IMR-90 (cell line): ENCODE data around the gene RMND5A. TPM values are rescaled to one million over a fixed set of nuclear protein-coding genes. Genes with fewer than 3 reads are reported as not detected.

ENCODE experiments used
- ATAC-seq: fragments of 200-7000 bp; cut with Tn5 transposase; 2 replicates; pipeline ENCODE4 v1.9.1; 2020; ENCODE audit warnings: low read depth, mild to moderate bottlenecking, moderate library complexity
- BruUV-seq: library from RNA; stranded (reverse); fragments of 400-500 nt; replicated peaks from 2 replicates; lab custom pipeline; 2021; lab: Mats Ljungman, UMichigan
- CTCF ChIA-PET: fragments of 300-600 bp; formaldehyde crosslinking; extraction: SDS; loops from one replicate; lab custom pipeline; 2021; ENCODE audit warnings: antibody characterized with exemption; lab: Yijun Ruan, JAX
- POLR2A ChIA-PET: fragments of 300-600 bp; sonication (Branson Sonifier 250); formaldehyde crosslinking; loops from one replicate; lab custom pipeline; 2022; ENCODE audit warnings: antibody characterized with exemption; ENCODE audit not compliant: unreplicated experiment; lab: Charles Lee
- DNase-seq: peaks from one replicate; pipeline ENCODE4 v3.0.0; 2013
- H2AFZ ChIP-seq: replicated peaks from 2 replicates; pipeline ENCODE3; 2013; ENCODE audit warnings: low read length, mild to moderate bottlenecking; ENCODE audit not compliant: poor library complexity
- H2AK5ac ChIP-seq: 2 replicates; pipeline ENCODE4 v1.6.1; 2013; ENCODE audit warnings: low read depth, low read length, inconsistent platforms
- H2AK9ac ChIP-seq: replicated peaks from 2 replicates; pipeline ENCODE3; 2013; ENCODE audit warnings: mild to moderate bottlenecking, low read depth, low read length, moderate library complexity; ENCODE audit not compliant: poor library complexity
- H2BK120ac ChIP-seq: 2 replicates; pipeline ENCODE4 v1.6.1; 2013; ENCODE audit warnings: low read depth, low read length, inconsistent platforms
- H2BK15ac ChIP-seq: 3 replicates; pipeline ENCODE4 v1.6.1; 2013; ENCODE audit warnings: low read depth, low read length, inconsistent platforms
- H2BK20ac ChIP-seq: 2 replicates; pipeline ENCODE4 v1.6.1; 2013; ENCODE audit warnings: low read depth, mild to moderate bottlenecking, inconsistent platforms, low read length, moderate library complexity
- H2BK5ac ChIP-seq: 2 replicates; pipeline ENCODE4 v1.6.1; 2013; ENCODE audit warnings: mild to moderate bottlenecking, low read depth, low read length, inconsistent platforms; ENCODE audit not compliant: poor library complexity, severe bottlenecking
- H3K14ac ChIP-seq: replicated peaks from 2 replicates; pipeline ENCODE4 v1.6.1; 2013; ENCODE audit warnings: low read depth, low read length, inconsistent platforms
- H3K18ac ChIP-seq: 2 replicates; pipeline ENCODE4 v1.6.1; 2013; ENCODE audit warnings: low read depth, low read length, control low read depth
- H3K23ac ChIP-seq: 2 replicates; pipeline ENCODE4 v1.6.1; 2013; ENCODE audit warnings: low read depth, low read length, inconsistent platforms
- H3K27ac ChIP-seq: 2 replicates; pipeline ENCODE4 v1.5.1; 2013; ENCODE audit warnings: mild to moderate bottlenecking, control low read depth, low read length; ENCODE audit not compliant: insufficient read depth
- H3K27me3 ChIP-seq: 2 replicates; pipeline ENCODE4 v1.6.1; 2013; ENCODE audit warnings: low read length; ENCODE audit not compliant: control insufficient read depth, insufficient read depth
- H3K36me3 ChIP-seq: 2 replicates; pipeline ENCODE4 v1.6.1; 2013; ENCODE audit warnings: low read length, mixed read lengths; ENCODE audit not compliant: control insufficient read depth, insufficient read depth
- H3K4ac ChIP-seq: 2 replicates; pipeline ENCODE4 v1.6.1; 2013; ENCODE audit warnings: low read depth, low read length, inconsistent platforms
- H3K4me1 ChIP-seq: 2 replicates; pipeline ENCODE4 v1.6.1; 2013; ENCODE audit warnings: low read length, mixed read lengths; ENCODE audit not compliant: control insufficient read depth, insufficient read depth
- H3K4me2 ChIP-seq: 2 replicates; pipeline ENCODE4 v1.6.1; 2013; ENCODE audit warnings: low read depth, mild to moderate bottlenecking, control low read depth, low read length, moderate library complexity
- H3K4me3 ChIP-seq: 2 replicates; pipeline ENCODE4 v1.5.1; 2013; ENCODE audit warnings: low read depth, mild to moderate bottlenecking, control low read depth, low read length, moderate library complexity; ENCODE audit not compliant: insufficient read depth
- H3K56ac ChIP-seq: 2 replicates; pipeline ENCODE4 v1.6.1; 2013; ENCODE audit warnings: low read length, inconsistent platforms; ENCODE audit not compliant: insufficient read depth; ENCODE audit errors: extremely low read depth
- H3K79me1 ChIP-seq, 2 experiments: 2 replicates each; pipeline ENCODE4 v1.6.1; 2013; ENCODE audit warnings: low read length in 2 of 2, inconsistent platforms in 1 of 2, low read depth in 1 of 2
- H3K9ac ChIP-seq: 2 replicates; pipeline ENCODE4 v1.6.1; 2013; ENCODE audit warnings: low read depth, low read length, control low read depth
- H3K9me1 ChIP-seq: 2 replicates; pipeline ENCODE4 v1.6.1; 2013; ENCODE audit warnings: low read length, inconsistent platforms; ENCODE audit not compliant: insufficient read depth
- H3K9me3 ChIP-seq: 2 replicates; pipeline ENCODE4 v1.6.1; 2013; ENCODE audit warnings: low read length; ENCODE audit not compliant: control insufficient read depth, insufficient read depth
- H4K20me1 ChIP-seq: 2 replicates; pipeline ENCODE4 v1.6.1; 2013; ENCODE audit warnings: low read length, inconsistent platforms; ENCODE audit not compliant: insufficient read depth
- H4K5ac ChIP-seq: 2 replicates; pipeline ENCODE4 v1.6.1; 2013; ENCODE audit warnings: mild to moderate bottlenecking, low read depth, low read length, control low read depth
- H4K8ac ChIP-seq, 2 experiments: 2 replicates each; pipeline ENCODE4 v1.6.1; 2013; ENCODE audit warnings: low read depth in 2 of 2, low read length in 2 of 2, control low read depth in 1 of 2, inconsistent platforms in 1 of 2
- H4K91ac ChIP-seq: 2 replicates; pipeline ENCODE4 v1.6.1; 2013; ENCODE audit warnings: low read depth, low read length, inconsistent platforms; ENCODE audit not compliant: insufficient read depth
- BHLHE40 ChIP-seq: fragments of 150-350 bp; IDR thresholded peaks from 2 replicates; pipeline ENCODE4 v1.6.1; 2016; ENCODE audit warnings: mild to moderate bottlenecking, low read depth, low read length
- CEBPB ChIP-seq: IDR thresholded peaks from 2 replicates; pipeline ENCODE4 v1.6.1; 2012; ENCODE audit warnings: low read depth, low read length, improper control_type of control experiment
- CTCF ChIP-seq: conservative IDR thresholded peaks from 2 replicates; pipeline ENCODE4 v1.5.1; 2012; ENCODE audit warnings: mild to moderate bottlenecking, low read depth, low read length, improper control_type of control experiment
- ELK1 ChIP-seq: fragments of 150-350 bp; IDR thresholded peaks from 2 replicates; pipeline ENCODE4 v1.6.1; 2016; ENCODE audit warnings: low read depth, mild to moderate bottlenecking, low read length, moderate library complexity, borderline replicate concordance
- FOS ChIP-seq: fragments of 150-350 bp; IDR thresholded peaks from 2 replicates; pipeline ENCODE4 v1.6.1; 2016; ENCODE audit warnings: low read depth, low read length
- MAFK ChIP-seq: IDR thresholded peaks from 2 replicates; pipeline ENCODE4 v1.6.1; 2012; ENCODE audit warnings: low read depth, low read length, improper control_type of control experiment
- MAZ ChIP-seq: IDR thresholded peaks from 2 replicates; pipeline ENCODE4 v1.6.1; 2012; ENCODE audit warnings: low read depth, mild to moderate bottlenecking, low read length, improper control_type of control experiment, moderate library complexity, borderline replicate concordance
- MXI1 ChIP-seq: IDR thresholded peaks from 2 replicates; pipeline ENCODE4 v1.6.1; 2012; ENCODE audit warnings: low read depth, mild to moderate bottlenecking, low read length, moderate library complexity, borderline replicate concordance
- NFE2L2 ChIP-seq: fragments of 150-350 bp; IDR thresholded peaks from 2 replicates; pipeline ENCODE4 v1.6.1; 2016; ENCODE audit warnings: low read depth, mild to moderate bottlenecking, low read length
- POLR2A ChIP-seq: IDR thresholded peaks from 2 replicates; pipeline ENCODE4 v1.6.1; 2012; ENCODE audit warnings: mild to moderate bottlenecking, low read depth, low read length
- RAD21 ChIP-seq: IDR thresholded peaks from 2 replicates; pipeline ENCODE4 v1.6.1; 2012; ENCODE audit warnings: low read length, improper control_type of control experiment
- RCOR1 ChIP-seq: IDR thresholded peaks from 2 replicates; pipeline ENCODE4 v1.6.1; 2012; ENCODE audit warnings: mild to moderate bottlenecking, low read length, improper control_type of control experiment; ENCODE audit not compliant: insufficient replicate concordance
- RFX5 ChIP-seq: IDR thresholded peaks from 2 replicates; pipeline ENCODE4 v1.8.0; 2012; ENCODE audit warnings: low read depth, mild to moderate bottlenecking, low read length, moderate library complexity
- SMC3 ChIP-seq: fragments of 150-350 bp; IDR thresholded peaks from 2 replicates; pipeline ENCODE4 v1.6.1; 2016; ENCODE audit warnings: low read depth, mild to moderate bottlenecking, antibody characterized with exemption, low read length, moderate library complexity
- USF2 ChIP-seq: fragments of 150-350 bp; IDR thresholded peaks from 2 replicates; pipeline ENCODE4 v1.6.1; 2017; ENCODE audit warnings: mild to moderate bottlenecking, antibody characterized with exemption, low read length, low read depth
- WGBS, 2 experiments: methylation state at CpG; one replicate each; pipeline versions ENCODE4 v1.1.5 to v1.1.7; 2013; ENCODE audit warnings: missing lambda C conversion rate in 2 of 2; ENCODE audit not compliant: insufficient read length in 1 of 2; ENCODE audit errors: extremely low coverage in 2 of 2; 5-methylcytosine and 5-hydroxymethylcytosine counted together
- dilution Hi-C: fragments of 300-500 bp; cut with HindIII; formaldehyde crosslinking; loops from one replicate; pipeline ENCODE4 v1.14.3; 2018; ENCODE audit warnings: low sequenced_read_pairs; ENCODE audit not compliant: unreplicated experiment
- in situ Hi-C: fragments of 300-500 bp; cut with MboI; formaldehyde crosslinking; loops from 3 replicates; pipeline ENCODE4 v1.14.3; 2019; ENCODE audit warnings: low sequenced_read_pairs, inconsistent platforms, mixed read lengths
- intact Hi-C: fragments of 100-400 bp; cut with micrococcal nuclease; formaldehyde crosslinking; loops from 2 replicates; pipeline ENCODE4 v1.10.0; 2022
- polyA plus RNA-seq, 3 experiments: library from polyadenylated mRNA; depleted of rRNA; stranded (reverse); fragments of >200 nt; gene quantifications; 2 replicates each; pipeline ENCODE4 v1.2.3, GENCODE V29; 2012; ENCODE audit warnings: low replicate concordance in 1 of 3
- total RNA-seq: library from RNA; depleted of rRNA; stranded (reverse); fragments of >200 nt; gene quantifications from 2 replicates; pipeline ENCODE4 v1.2.3, GENCODE V29; 2012

RMND5A gene
- total and polyA plus RNA-seq, 2 of the 4 experiments (the other 2 are of a cell fraction), result 5.1 to 16.0 TPM

GRCh38 chr2:86778957-86779356 lies 58.9 kb downstream of the RMND5A start:
- TF ChIP-seq FOS (no peak), ELK1 (no peak), SMC3 (no peak), RAD21 (no peak), USF2 (no peak), MAFK (no peak), NFE2L2 (no peak), CEBPB (no peak), RFX5 (no peak), CTCF (no peak), BHLHE40 (no peak), MAZ (no peak), MXI1 (no peak), POLR2A (no peak), RCOR1 (no peak)
- Histone ChIP-seq H3K4ac (no peak overlapping the region), H2AK5ac (no peak overlapping the region), H3K56ac (no peak overlapping the region), H3K9me1 (no peaks in the 10 kb centered on the region; the same call in 1 of the 2 replicates), H2AFZ (no peak overlapping the region), H3K14ac (no peak overlapping the region), H2BK15ac (no peak overlapping the region), H3K27ac (no peak overlapping the region), H3K36me3 (peaks cover 6% of the 10 kb centered on the region), H4K91ac (no peak overlapping the region), H3K27me3 (peaks cover 7% of the 10 kb centered on the region), H3K4me2 (no peak overlapping the region), H3K18ac (no peak overlapping the region), H4K8ac (no peak overlapping the region), H3K79me1 (no peaks in the 10 kb centered on the region), H2AK9ac (no peak overlapping the region), H2BK20ac (no peak overlapping the region), H3K9me3 (no peaks in the 10 kb centered on the region), H2BK5ac (no peak overlapping the region), H3K4me1 (no peaks in the 10 kb centered on the region), H3K4me3 (no peak overlapping the region), H3K9ac (no peak overlapping the region), H3K23ac (no peak overlapping the region), H2BK120ac (no peak overlapping the region), H4K5ac (no peak overlapping the region), H4K20me1 (no peaks in the 10 kb centered on the region)
- no TSS peak for BruUV-seq
- in situ Hi-C loops, result no loop called here
- ATAC-seq (no peak), DNase-seq (no peak)
- intact Hi-C loops, result no loop called here
- POLR2A ChIA-PET, result no interaction called here
- CTCF ChIA-PET, result no interaction called here
- WGBS, 2 experiments, result no CpG with 5 or more reads among the region's 2 CpGs
- dilution Hi-C loops, result no loop called here
